Measurements from ENCODE around the gene SCFD2. TPM values are rescaled to one million over a fixed set of nuclear protein-coding genes. Genes with fewer than 3 reads are reported as not detected.

The SCFD2 gene
- total and polyA plus RNA-seq, 2 experiments from 2014 or later = 30.7 to 33.2 TPM

- in situ Hi-C loops (cut with MboI) = loop anchor here (25.0 kb wide), 2 partner anchors 537 to 737 kb away; no protein-coding TSS in a partner anchor
- no peak for TF ChIP-seq EZH2 (IDR thresholded peaks at IDR 0.05; ENCODE audit: insufficient read depth, poor library complexity, severe bottlenecking)
- no peak for TF ChIP-seq EZH2phosphoT487 (IDR thresholded peaks at IDR 0.05; ENCODE audit: insufficient read depth, low read depth)
- H3K9ac ChIP-seq = no peak overlapping the region
- H3K27ac ChIP-seq = no peak overlapping the region
- no peaks in the 10 kb centered on the region for H3F3A ChIP-seq (ENCODE audit: insufficient read depth)
- H4K20me1 ChIP-seq (ENCODE audit: insufficient read depth) = no peaks in the 10 kb centered on the region
- no peaks in the 10 kb centered on the region for H3K27me3 ChIP-seq (replicated peaks; ENCODE audit: insufficient read depth)
- peaks cover 11% of the 10 kb centered on the region for H3K36me3 ChIP-seq (ENCODE audit: low read depth)
- WGBS, 2 experiments (ENCODE audit: low coverage in 1 of 2, low lambda C conversion rate in 2 of 2, missing lambda C conversion rate in 2 of 2) = 70 to 75% methylated on average over 3 of the region's 3 CpGs
- no peaks in the 10 kb centered on the region for H3K9me3 ChIP-seq (ENCODE audit: low read depth)
- H3K4me2 ChIP-seq (ENCODE audit: unreplicated experiment) = no peak overlapping the region
- H3K79me2 ChIP-seq (ENCODE audit: insufficient read depth) = peaks cover 14% of the 10 kb centered on the region
- H3K4me3 ChIP-seq = no peak overlapping the region
- no peak for DNase-seq
- no peaks in the 10 kb centered on the region for H3K9me2 ChIP-seq (ENCODE audit: insufficient read depth)
- H3K4me1 ChIP-seq (ENCODE audit: insufficient read depth) = no peaks in the 10 kb centered on the region
- H2AFZ ChIP-seq = no peak overlapping the region
These were observed 191.0 kb downstream of the SCFD2 start for GRCh38 chr4:53174823-53175222.

GRCh38 chr4:53173576-53173975 is 192.3 kb downstream of the SCFD2 start:
- 98 to 100% methylated on average over 1 of the region's 1 CpG for WGBS, 2 experiments (ENCODE audit: low coverage in 1 of 2, low lambda C conversion rate in 2 of 2, missing lambda C conversion rate in 2 of 2)
- TF ChIP-seq EZH2 (IDR thresholded peaks at IDR 0.05; ENCODE audit: insufficient read depth, poor library complexity, severe bottlenecking) (no peak), EZH2phosphoT487 (IDR thresholded peaks at IDR 0.05; ENCODE audit: insufficient read depth, low read depth) (no peak)
- no peak overlapping the region for H3K4me3 ChIP-seq

GRCh38 chr4:53171797-53172196 is 194.1 kb downstream of the SCFD2 start:
- H3K4me2 ChIP-seq (ENCODE audit: unreplicated experiment) = no peak overlapping the region
- H4K20me1 ChIP-seq (ENCODE audit: insufficient read depth) = no peaks in the 10 kb centered on the region
- 95 to 98% methylated on average over 3 of the region's 3 CpGs for WGBS, 2 experiments (ENCODE audit: low coverage in 1 of 2, low lambda C conversion rate in 2 of 2, missing lambda C conversion rate in 2 of 2)
- in situ Hi-C loops (cut with MboI) = no loop called here
- no peaks in the 10 kb centered on the region for H3K4me1 ChIP-seq (ENCODE audit: insufficient read depth)
- no peaks in the 10 kb centered on the region for H3K9me3 ChIP-seq (ENCODE audit: low read depth)
- no peak overlapping the region for H3K27ac ChIP-seq
- no peak overlapping the region for H3K4me3 ChIP-seq
- no peaks in the 10 kb centered on the region for H3K9me2 ChIP-seq (ENCODE audit: insufficient read depth)
- no peak overlapping the region for H2AFZ ChIP-seq
- no peak overlapping the region for H3K9ac ChIP-seq
- H3F3A ChIP-seq (ENCODE audit: insufficient read depth) = no peaks in the 10 kb centered on the region
- no peak for DNase-seq
- TF ChIP-seq EZH2phosphoT487 (IDR thresholded peaks at IDR 0.05; ENCODE audit: insufficient read depth, low read depth) (no peak), EZH2 (IDR thresholded peaks at IDR 0.05; ENCODE audit: insufficient read depth, poor library complexity, severe bottlenecking) (no peak)
- H3K36me3 ChIP-seq (ENCODE audit: low read depth) = peaks cover 11% of the 10 kb centered on the region
- H3K79me2 ChIP-seq (ENCODE audit: insufficient read depth) = no peaks in the 10 kb centered on the region
- H3K27me3 ChIP-seq (replicated peaks; ENCODE audit: insufficient read depth) = no peaks in the 10 kb centered on the region

More at GRCh38 chr4:53173576-53173975, 192.3 kb downstream of the SCFD2 start:
- no peak for DNase-seq
- H3K79me2 ChIP-seq (ENCODE audit: insufficient read depth) = peaks cover 12% of the 10 kb centered on the region; the same call in 1 of the 2 replicates
- in situ Hi-C loops (cut with MboI) = no loop called here
- H3K36me3 ChIP-seq (ENCODE audit: low read depth) = peaks cover 11% of the 10 kb centered on the region
- H2AFZ ChIP-seq = no peak overlapping the region
- no peak overlapping the region for H3K9ac ChIP-seq
- no peak overlapping the region for H3K4me2 ChIP-seq (ENCODE audit: unreplicated experiment)
- H3K27ac ChIP-seq = no peak overlapping the region
- H4K20me1 ChIP-seq (ENCODE audit: insufficient read depth) = no peaks in the 10 kb centered on the region
- no peaks in the 10 kb centered on the region for H3K4me1 ChIP-seq (ENCODE audit: insufficient read depth)
- H3F3A ChIP-seq (ENCODE audit: insufficient read depth) = no peaks in the 10 kb centered on the region
- no peaks in the 10 kb centered on the region for H3K27me3 ChIP-seq (replicated peaks; ENCODE audit: insufficient read depth)
- H3K9me2 ChIP-seq (ENCODE audit: insufficient read depth) = no peaks in the 10 kb centered on the region
- H3K9me3 ChIP-seq (ENCODE audit: low read depth) = no peaks in the 10 kb centered on the region

GRCh38 chr4:53169695-53170617 is 195.9 kb downstream of the SCFD2 start:
- Histone ChIP-seq H3K4me3 (no peak overlapping the region), H3K9me2 (ENCODE audit: insufficient read depth) (no peaks in the 10 kb centered on the region), H4K20me1 (ENCODE audit: insufficient read depth) (no peaks in the 10 kb centered on the region), H3F3A (ENCODE audit: insufficient read depth) (no peaks in the 10 kb centered on the region), H3K36me3 (ENCODE audit: low read depth) (peaks cover 11% of the 10 kb centered on the region), H3K4me1 (ENCODE audit: insufficient read depth) (no peaks in the 10 kb centered on the region), H2AFZ (no peak overlapping the region), H3K9ac (no peak overlapping the region), H3K9me3 (ENCODE audit: low read depth) (no peaks in the 10 kb centered on the region), H3K79me2 (ENCODE audit: insufficient read depth) (no peaks in the 10 kb centered on the region), H3K27ac (no peak overlapping the region), H3K4me2 (ENCODE audit: unreplicated experiment) (no peak overlapping the region), H3K27me3 (replicated peaks; ENCODE audit: insufficient read depth) (no peaks in the 10 kb centered on the region)
- TF ChIP-seq EZH2phosphoT487 (IDR thresholded peaks at IDR 0.05; ENCODE audit: insufficient read depth, low read depth) (no peak), EZH2 (IDR thresholded peaks at IDR 0.05; ENCODE audit: insufficient read depth, poor library complexity, severe bottlenecking) (no peak)
- no peak for DNase-seq
- in situ Hi-C loops (cut with MboI) = no loop called here
- 90 to 93% methylated on average over 5 of the region's 5 CpGs for whole genome bisulfite sequencing, 2 experiments (ENCODE audit: low coverage in 1 of 2, low lambda C conversion rate in 2 of 2, missing lambda C conversion rate in 2 of 2)
